H1 (cell line): Measurements from ENCODE around the gene GPC6.

Experiments
- NRF1 ChIP-seq: IDR thresholded peaks from 2 replicates; pipeline ENCODE4 v1.6.1; 2011; ENCODE audit warnings: mild to moderate bottlenecking, low read depth, low read length, improper control_type of control experiment
- RBBP5 ChIP-seq: IDR thresholded peaks from 2 replicates; pipeline ENCODE4 v1.7.1; 2012; ENCODE audit warnings: low read depth, mild to moderate bottlenecking, inconsistent platforms, low read length, moderate library complexity, borderline replicate concordance
- ZNF274 ChIP-seq: IDR thresholded peaks from 2 replicates; pipeline ENCODE4 v1.7.0; 2012; ENCODE audit warnings: low read length, borderline replicate concordance; ENCODE audit errors: extremely low read depth
- TF ChIP-seq, protein P1 (sequence below): IDR thresholded peaks from 2 replicates; pipeline ENCODE4 v1.6.1; 2012; ENCODE audit warnings: inconsistent platforms

- no peak for TF ChIP-seq RBBP5
- TF ChIP-seq ZNF274, result no peak
- TF ChIP-seq, protein P1, sequence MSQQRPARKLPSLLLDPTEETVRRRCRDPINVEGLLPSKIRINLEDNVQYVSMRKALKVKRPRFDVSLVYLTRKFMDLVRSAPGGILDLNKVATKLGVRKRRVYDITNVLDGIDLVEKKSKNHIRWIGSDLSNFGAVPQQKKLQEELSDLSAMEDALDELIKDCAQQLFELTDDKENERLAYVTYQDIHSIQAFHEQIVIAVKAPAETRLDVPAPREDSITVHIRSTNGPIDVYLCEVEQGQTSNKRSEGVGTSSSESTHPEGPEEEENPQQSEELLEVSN, result no peak
- no peak for TF ChIP-seq NRF1
These were observed 159.5 kb downstream of the GPC6 start for GRCh38 chr13:93386116-93386515.
